ENCODE data around the gene CREG1.
"Not testable (repeated sequence)": the region's sequence is repeated elsewhere in the genome, so short reads cannot be mapped to it uniquely, and the experiment has no call there.

Gene CREG1

GRCh38 chr1:167553136-167554027 is at the start of gene CREG1:
Gene CREG1, minus strand, starts transcription at chr1:167553762.
- peak; percentile 86 for DNase-seq

DNA sequence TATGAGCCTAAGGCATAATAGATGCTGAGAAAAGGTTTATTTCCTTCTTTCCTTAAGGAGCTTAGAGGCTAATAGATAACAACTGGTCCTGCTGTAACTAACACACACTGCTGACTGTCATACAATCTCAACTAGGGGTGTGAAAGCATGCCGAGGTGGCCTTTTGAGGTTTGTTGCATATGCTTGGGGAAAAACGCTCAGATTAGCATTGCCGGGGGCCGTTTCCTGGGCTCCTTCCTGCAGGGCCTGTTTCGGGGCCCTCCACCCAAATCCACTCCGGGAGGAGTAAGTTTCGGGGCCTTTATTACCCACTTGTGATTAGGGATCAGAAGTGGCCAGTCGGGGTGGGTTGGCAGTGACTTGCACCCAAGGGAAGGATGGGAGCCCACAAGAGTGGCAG is 49.3 kb upstream of the CREG1 start:
- DNase-seq = no peak

DNA sequence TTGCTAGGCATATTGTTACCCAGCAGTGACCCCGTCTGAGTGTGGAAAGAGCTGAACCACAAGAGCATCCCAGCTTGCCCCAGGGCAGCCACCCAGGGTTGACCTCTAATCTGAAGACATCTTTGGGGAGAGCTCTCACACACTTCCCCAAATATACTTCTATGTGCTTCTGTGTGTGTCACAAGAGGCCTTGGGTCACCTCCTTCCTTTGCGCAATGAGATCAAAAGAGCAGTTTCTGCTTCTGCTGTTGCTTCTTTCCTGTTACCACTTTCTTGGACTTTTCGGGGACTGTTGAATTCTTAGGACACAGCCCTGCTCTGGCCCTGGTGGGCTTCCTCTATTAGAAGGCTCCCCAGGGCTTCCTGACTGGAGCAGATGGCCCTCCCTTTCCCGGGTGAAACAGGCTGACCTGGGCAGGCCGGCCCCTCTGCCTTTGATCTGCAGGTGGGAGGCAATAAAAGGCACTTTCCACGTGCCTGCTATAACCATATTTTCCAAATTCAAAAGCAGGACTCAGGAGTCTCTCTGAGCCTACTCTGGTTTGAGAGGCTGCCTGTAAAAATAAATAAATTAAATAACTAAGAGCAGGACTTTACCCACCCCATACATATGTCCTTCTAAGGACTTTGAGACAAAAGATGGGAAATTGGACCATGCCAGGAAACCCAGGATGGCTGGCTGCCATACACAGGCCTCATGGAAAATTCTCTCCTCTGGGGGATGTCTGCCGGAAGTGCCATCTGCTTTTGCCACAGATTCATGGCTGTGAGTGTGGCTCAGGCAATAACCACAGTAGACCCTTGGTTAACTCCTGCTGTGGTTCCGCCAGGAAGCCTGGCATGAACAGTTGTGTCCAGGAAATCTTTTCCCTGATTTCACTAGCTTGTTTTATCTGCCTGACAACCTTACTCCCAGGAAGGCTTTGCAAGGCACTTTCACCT is 48.2 kb upstream of the CREG1 start:
- DNase-seq = peak; percentile 7

- peak; percentile 31 for DNase-seq
These were observed 46.5 kb upstream of the CREG1 start for GRCh38 chr1:167599957-167600581.

DNA sequence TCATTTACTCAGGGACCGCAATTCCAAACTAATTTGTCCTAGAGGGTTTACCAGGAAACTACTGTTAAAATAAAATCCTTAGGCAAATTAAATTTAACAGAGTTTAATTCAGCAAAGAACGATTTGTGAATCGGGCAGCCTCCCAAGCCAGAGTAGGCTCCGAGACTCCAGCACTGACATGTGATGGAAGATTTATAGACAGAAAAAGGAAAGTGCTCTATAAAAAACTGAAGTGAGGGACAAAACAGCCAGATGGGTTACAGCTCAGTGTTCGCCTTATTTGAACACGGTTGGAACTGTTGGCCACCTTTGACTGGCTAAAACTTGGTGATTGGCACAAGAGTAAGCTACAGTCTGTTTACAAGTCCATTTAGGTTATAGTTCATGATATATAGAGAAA is 41.3 kb upstream of the CREG1 start:
- no peak for DNase-seq

DNA sequence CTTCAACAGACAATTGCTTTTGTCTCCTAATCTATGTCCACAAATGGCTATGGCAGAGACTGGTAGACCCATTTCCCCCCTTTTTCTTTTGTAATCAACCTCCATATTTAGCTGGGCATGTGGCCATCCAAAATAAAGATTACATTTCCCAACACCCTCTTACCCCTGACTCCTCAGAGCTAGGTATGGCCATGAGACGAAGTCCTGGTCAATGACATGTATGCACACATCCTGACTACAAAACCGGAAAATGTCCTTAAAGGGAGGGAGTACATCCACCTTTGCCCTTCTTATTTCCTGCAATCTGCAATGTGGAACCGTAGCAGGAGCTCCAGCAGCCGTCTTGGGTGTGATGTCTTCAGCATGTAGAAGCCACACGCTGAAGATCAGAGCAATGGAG is 40.3 kb upstream of the CREG1 start:
- no peak for DNase-seq

DNA sequence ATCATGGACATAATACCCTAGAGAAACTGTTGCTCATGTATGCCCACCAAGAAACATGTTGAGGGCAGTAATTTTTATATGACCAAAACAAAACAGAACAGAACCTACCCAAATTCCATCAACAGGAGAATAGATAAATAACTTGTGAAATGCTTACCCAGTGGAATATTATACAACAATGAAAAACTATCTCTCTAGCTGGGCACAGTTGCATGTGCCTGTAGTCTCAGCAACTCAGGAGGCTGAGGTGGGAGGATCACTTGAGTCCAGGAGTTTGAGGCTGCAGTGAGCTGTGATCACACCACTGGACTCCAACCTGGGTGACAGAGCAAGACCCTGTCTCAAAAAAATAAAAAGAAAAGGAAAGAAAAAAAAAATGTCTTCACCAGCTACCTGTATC is 38.9 kb upstream of the CREG1 start:
- no peak for DNase-seq

DNA sequence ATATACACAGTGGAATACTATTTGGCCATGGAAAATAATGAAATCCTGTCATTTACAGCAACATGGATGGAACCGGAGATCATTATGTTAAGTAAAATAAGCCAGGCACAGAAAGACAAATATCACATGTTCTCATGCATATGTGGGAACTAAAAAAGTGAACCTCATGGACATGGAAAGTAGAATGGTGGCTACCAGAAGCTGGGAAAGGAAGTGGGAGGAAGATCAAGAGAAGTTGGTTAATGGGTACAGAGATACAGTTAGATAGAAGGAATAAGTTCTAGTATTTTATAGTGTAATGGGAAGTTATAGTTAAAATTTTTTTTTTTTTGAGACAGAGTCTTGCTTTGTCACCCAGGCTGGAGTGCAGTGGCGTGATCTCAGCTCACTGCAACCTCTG is 34.8 kb upstream of the CREG1 start:
- DNase-seq = no peak

DNA sequence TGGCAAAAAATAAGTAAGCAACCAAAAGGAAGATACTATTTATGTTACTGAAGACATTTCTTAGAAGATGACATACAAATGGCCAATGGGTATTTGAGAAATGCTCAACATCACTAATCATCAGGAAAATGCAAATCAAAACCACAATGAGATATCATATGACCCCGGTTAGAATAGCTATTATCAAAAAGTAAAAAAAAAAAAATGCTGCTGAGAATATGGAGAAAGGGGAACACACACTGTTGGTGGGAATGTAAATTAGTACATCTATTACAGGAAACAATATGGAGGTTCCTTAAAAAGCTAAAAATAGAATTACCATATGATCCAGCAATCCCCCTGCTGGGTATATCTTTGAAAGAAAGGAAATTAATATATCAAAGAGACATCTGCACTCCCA is 34.3 kb upstream of the CREG1 start:
- DNase-seq = no peak

DNA sequence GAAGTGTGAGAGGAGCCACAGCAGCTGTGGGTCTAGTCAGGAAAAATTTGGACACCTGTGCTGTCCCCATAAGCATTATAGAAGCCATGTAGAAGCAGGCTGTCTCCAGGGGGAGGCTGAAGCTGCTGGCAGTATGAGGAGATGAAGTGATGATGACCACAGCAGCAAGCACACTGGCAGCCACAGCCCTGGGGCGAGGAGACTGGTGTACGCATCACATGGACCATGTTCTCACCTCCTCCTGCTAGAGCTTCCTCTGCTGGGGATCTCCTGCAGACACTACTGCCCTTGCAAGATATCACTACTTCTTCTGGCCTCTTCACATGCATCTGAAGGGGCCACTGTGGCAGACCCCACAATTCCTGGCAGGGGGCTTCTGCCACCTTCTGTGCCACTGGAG is 33.8 kb upstream of the CREG1 start:
- no peak for DNase-seq

- DNase-seq = no peak
These were observed 31.0 kb upstream of the CREG1 start for GRCh38 chr1:167584581-167584980.

DNA sequence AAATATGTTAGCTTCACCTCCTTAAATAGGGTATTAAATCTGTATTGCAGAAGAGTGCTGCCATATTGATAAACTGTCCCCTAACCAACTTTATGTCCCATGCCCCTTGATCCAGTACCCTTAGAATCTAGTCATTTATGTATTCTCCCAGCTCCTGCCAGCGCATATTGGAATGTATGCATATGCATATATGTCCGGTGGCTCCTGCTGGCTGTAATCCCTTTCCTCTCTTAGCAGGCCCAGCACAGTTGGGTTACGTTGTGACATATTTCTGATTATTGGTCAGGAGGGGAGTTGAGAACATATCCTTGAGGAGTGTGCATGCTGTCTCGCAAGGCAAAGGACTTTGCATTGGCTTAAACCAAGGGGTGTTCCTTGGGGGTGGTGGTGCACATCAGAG is 29.2 kb upstream of the CREG1 start:
- no peak for DNase-seq

- no peak for DNase-seq
These were observed 28.5 kb upstream of the CREG1 start for GRCh38 chr1:167582064-167582463.

- no peak for DNase-seq
These were observed 26.4 kb upstream of the CREG1 start for GRCh38 chr1:167579986-167580385.

DNA sequence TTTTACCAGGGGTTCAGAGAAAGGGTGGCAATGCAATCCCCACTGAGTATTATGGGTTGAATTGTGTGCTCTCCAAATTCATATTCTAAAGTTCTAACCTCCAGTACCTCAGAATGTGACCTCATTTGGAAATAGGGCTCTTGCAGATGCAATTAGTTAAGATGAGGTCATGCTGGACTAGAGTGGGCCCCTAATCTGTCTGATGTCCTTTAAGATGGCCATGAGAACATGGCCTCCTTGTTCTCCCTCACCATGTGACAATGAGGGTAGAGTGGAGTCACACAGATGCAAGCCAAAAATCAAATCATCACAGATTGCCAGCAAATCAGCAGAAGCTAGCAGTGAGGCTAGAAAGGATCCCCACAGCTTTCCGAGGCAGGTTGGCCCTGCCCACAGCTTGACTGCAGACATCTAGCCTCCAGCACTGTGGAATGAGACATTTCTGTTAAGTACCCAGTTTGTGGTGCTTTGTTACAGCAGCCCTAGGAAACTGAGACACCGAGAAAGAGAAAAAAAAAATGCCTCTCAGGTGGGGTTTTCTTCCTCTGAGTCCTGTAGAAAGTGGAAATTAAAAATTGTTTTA is 25.5 kb upstream of the CREG1 start:
- no peak for DNase-seq

GRCh38 chr1:167575649-167576048 is 22.1 kb upstream of the CREG1 start:
- no peak for DNase-seq

GRCh38 chr1:167573035-167573434 is 19.5 kb upstream of the CREG1 start:
- DNase-seq = no peak

GRCh38 chr1:167570712-167571111 is 17.1 kb upstream of the CREG1 start:
- not testable (repeated sequence) for DNase-seq

DNA sequence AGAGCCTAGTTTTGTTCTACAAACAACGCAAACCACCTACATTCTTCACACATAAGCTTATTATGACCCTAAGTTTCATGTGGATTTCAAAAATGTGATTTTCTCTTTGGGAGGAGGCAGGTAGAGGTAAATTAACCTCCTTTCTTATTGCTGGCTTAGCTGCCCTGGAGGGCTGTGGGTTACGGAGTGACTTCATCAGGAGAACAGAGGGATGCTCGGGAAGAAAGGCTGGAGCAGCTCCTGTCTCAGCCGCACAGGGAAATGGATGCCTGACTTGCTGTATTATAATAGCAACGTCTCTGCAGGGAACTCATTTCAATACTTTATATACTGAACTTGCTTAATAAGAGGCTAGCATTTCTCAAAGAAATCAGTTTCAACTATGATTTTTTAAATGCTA is 14.1 kb upstream of the CREG1 start:
- no peak for DNase-seq

GRCh38 chr1:167566766-167567165 is 13.2 kb upstream of the CREG1 start:
- DNase-seq = no peak

- DNase-seq = no peak
These were observed 12.4 kb upstream of the CREG1 start for GRCh38 chr1:167565922-167566321.

- no peak for DNase-seq
These were observed 11.2 kb upstream of the CREG1 start for GRCh38 chr1:167564612-167565270.

All from fibroblast of skin of right quadriceps (primary cell).